Measurements from ENCODE around the gene NIN. TPM values are rescaled to one million over a fixed set of nuclear protein-coding genes. Genes with fewer than 3 reads are reported as not detected.

The NIN gene
- total RNA-seq, 5 donors from 2014 or later (not counting 1 experiment from before 2014, with no cell fraction given), result 92.8 to 141 (median 106) TPM

- Mint-ChIP-seq H3K4me3 (no peak overlapping the region), H3K27me3 (peaks cover 38 to 40% of the 10 kb centered on the region in 2 donors), H3K9me3 (no peaks in the 10 kb centered on the region), H3K4me1 (peaks cover 0 to 14% (median 5%) of the 10 kb centered on the region in 3 donors), H3K27ac (no peak overlapping the region), H3K36me3 (no peaks in the 10 kb centered on the region)
- H3K4me1 ChIP-seq (ENCODE audit: control insufficient read depth in 1 of 2, extremely low read depth in 1 of 2, insufficient read depth in 2 of 2, low read length in 2 of 2), result no peaks in the 10 kb centered on the region
- H3K36me3 ChIP-seq (ENCODE audit: control insufficient read depth in 2 of 2, extremely low read depth in 1 of 2, insufficient read depth in 1 of 2, low read length in 1 of 2), result no peaks in the 10 kb centered on the region
- CTCF ChIA-PET, result interaction anchor here in 1 of 2 donors (1.3 kb wide), 1 partner anchor 10 kb away, joined by 4 read pairs; no protein-coding TSS in a partner anchor
- ATAC-seq (replicated peaks in 1 of 4) (no peak), DNase-seq (no peak)
- no peaks in the 10 kb centered on the region for H3K9me3 ChIP-seq
- H3K27me3 ChIP-seq (replicated peaks in 1 of 2; ENCODE audit: control insufficient read depth in 2 of 2, extremely low read depth in 1 of 2, insufficient read depth in 2 of 2, low read length in 1 of 2), result peaks cover 4 to 9% of the 10 kb centered on the region in 2 experiments
- POLR2A ChIA-PET, result interaction anchor here in 1 of 2 donors (1.1 kb wide), 1 partner anchor 10 kb away, joined by 3 read pairs; no protein-coding TSS in a partner anchor
- H3K27ac ChIP-seq (ENCODE audit: low read length), result no peak overlapping the region
- WGBS (ENCODE audit: insufficient coverage), result 73% methylated on average over 7 of the region's 11 CpGs
- no peak overlapping the region for H3K4me3 ChIP-seq (ENCODE audit: control insufficient read depth in 1 of 2, extremely low read depth in 1 of 2, low read length in 1 of 2)
These were observed 34.6 kb upstream of the NIN start for GRCh38 chr14:50865391-50866076.

- ATAC-seq (replicated peaks in 1 of 4) (no peak), DNase-seq (no peak)
- Mint-ChIP-seq H3K4me3 (no peak overlapping the region), H3K27me3 (peaks cover 32 to 35% of the 10 kb centered on the region in 2 donors), H3K4me1 (peaks cover 5 to 16% (median 6%) of the 10 kb centered on the region in 3 donors), H3K36me3 (no peaks in the 10 kb centered on the region), H3K27ac (no peak overlapping the region), H3K9me3 (no peaks in the 10 kb centered on the region)
- POLR2A ChIA-PET, result interaction anchor here in 1 of 2 donors (1.1 kb wide), 1 partner anchor 9 kb away, joined by 3 read pairs; no protein-coding TSS in a partner anchor
- CTCF ChIA-PET, result interaction anchor here in 1 of 2 donors (1.3 kb wide), 1 partner anchor 11 kb away, joined by 4 read pairs; no protein-coding TSS in a partner anchor
- H3K4me3 ChIP-seq (ENCODE audit: control insufficient read depth in 1 of 2, extremely low read depth in 1 of 2, low read length in 1 of 2), result no peak overlapping the region
- no CpG with 5 or more reads among the region's 5 CpGs for WGBS (ENCODE audit: insufficient coverage)
- H3K27me3 ChIP-seq (replicated peaks in 1 of 2; ENCODE audit: control insufficient read depth in 2 of 2, extremely low read depth in 1 of 2, insufficient read depth in 2 of 2, low read length in 1 of 2), result peaks cover 1 to 4% of the 10 kb centered on the region in 2 experiments
- no peak overlapping the region for H3K27ac ChIP-seq (ENCODE audit: low read length)
- peaks cover 0 to 1% of the 10 kb centered on the region in 2 experiments for H3K4me1 ChIP-seq (ENCODE audit: control insufficient read depth in 1 of 2, extremely low read depth in 1 of 2, insufficient read depth in 2 of 2, low read length in 2 of 2)
- H3K36me3 ChIP-seq (ENCODE audit: control insufficient read depth in 2 of 2, extremely low read depth in 1 of 2, insufficient read depth in 1 of 2, low read length in 1 of 2), result no peaks in the 10 kb centered on the region
- H3K9me3 ChIP-seq, result no peaks in the 10 kb centered on the region
These were observed 34.0 kb upstream of the NIN start for GRCh38 chr14:50864946-50865345.

- H3K4me3 ChIP-seq (ENCODE audit: control insufficient read depth in 1 of 2, extremely low read depth in 1 of 2, low read length in 1 of 2), result no peak overlapping the region
- H3K9me3 ChIP-seq, result no peaks in the 10 kb centered on the region
- H3K36me3 ChIP-seq (ENCODE audit: control insufficient read depth in 2 of 2, extremely low read depth in 1 of 2, insufficient read depth in 1 of 2, low read length in 1 of 2), result no peaks in the 10 kb centered on the region
- ATAC-seq (replicated peaks in 1 of 4) (no peak), DNase-seq (no peak)
- ChIA-PET CTCF (interaction anchor here in 1 of 2 donors (0.6 kb wide), 1 partner anchor 46 kb away, joined by 5 read pairs; no protein-coding TSS in a partner anchor), POLR2A (no interaction called here)
- Mint-ChIP-seq H3K36me3 (no peaks in the 10 kb centered on the region), H3K27me3 (peaks cover 25 to 28% of the 10 kb centered on the region in 2 donors), H3K4me3 (no peak overlapping the region), H3K9me3 (no peaks in the 10 kb centered on the region), H3K27ac (no peak overlapping the region), H3K4me1 (peaks cover 7 to 20% (median 11%) of the 10 kb centered on the region in 3 donors)
- H3K4me1 ChIP-seq (ENCODE audit: control insufficient read depth in 1 of 2, extremely low read depth in 1 of 2, insufficient read depth in 2 of 2, low read length in 2 of 2), result peaks cover 2 to 6% of the 10 kb centered on the region in 2 experiments
- H3K27ac ChIP-seq (ENCODE audit: low read length), result no peak overlapping the region
- H3K27me3 ChIP-seq (replicated peaks in 1 of 2; ENCODE audit: control insufficient read depth in 2 of 2, extremely low read depth in 1 of 2, insufficient read depth in 2 of 2, low read length in 1 of 2), result peaks cover 0 to 4% of the 10 kb centered on the region in 2 experiments
These were observed 33.3 kb upstream of the NIN start for GRCh38 chr14:50864237-50864636.

- Histone ChIP-seq H3K27ac (ENCODE audit: low read length) (no peak overlapping the region), H3K27me3 (replicated peaks in 1 of 2; ENCODE audit: control insufficient read depth in 2 of 2, extremely low read depth in 1 of 2, insufficient read depth in 2 of 2, low read length in 1 of 2) (no peaks in the 10 kb centered on the region), H3K4me3 (ENCODE audit: control insufficient read depth in 1 of 2, extremely low read depth in 1 of 2, low read length in 1 of 2) (no peak overlapping the region), H3K9me3 (no peaks in the 10 kb centered on the region), H3K36me3 (ENCODE audit: control insufficient read depth in 2 of 2, extremely low read depth in 1 of 2, insufficient read depth in 1 of 2, low read length in 1 of 2) (no peaks in the 10 kb centered on the region), H3K4me1 (ENCODE audit: control insufficient read depth in 1 of 2, extremely low read depth in 1 of 2, insufficient read depth in 2 of 2, low read length in 2 of 2) (peaks cover 4 to 8% of the 10 kb centered on the region in 2 experiments)
- CTCF ChIA-PET, result interaction anchor here (1.0 to 4.3 kb wide), 9 partner anchors 13 to 88 kb away, joined by 3 to 132 read pairs (median 6); no protein-coding TSS in a partner anchor
- no peak overlapping the region for H3K27ac Mint-ChIP-seq
- H3K9me3 Mint-ChIP-seq, result no peaks in the 10 kb centered on the region
- POLR2A ChIA-PET, result interaction anchor here (0.5 to 0.6 kb wide), 3 partner anchors 62 to 189 kb away, joined by 3 to 7 read pairs (median 3); no protein-coding TSS in a partner anchor
- no peak overlapping the region for H3K4me3 Mint-ChIP-seq
- H3K4me1 Mint-ChIP-seq, result peaks cover 10 to 21% (median 15%) of the 10 kb centered on the region in 3 donors
- H3K36me3 Mint-ChIP-seq, result no peaks in the 10 kb centered on the region
- WGBS (ENCODE audit: insufficient coverage), result no CpG with 5 or more reads among the region's 4 CpGs
- H3K27me3 Mint-ChIP-seq, result peaks cover 11 to 12% of the 10 kb centered on the region in 2 donors
- DNase-seq (no peak), ATAC-seq (replicated peaks in 1 of 4) (no peak)
These were observed 31.1 kb upstream of the NIN start for GRCh38 chr14:50862036-50862570.

- peak; percentile 72 to 93 (median 87) for DNase-seq
- H3K27ac ChIP-seq (ENCODE audit: low read length), result no peak overlapping the region
- peak; percentile 68 to 80 (median 78) for ATAC-seq (replicated peaks in 1 of 4)
- H3K27me3 Mint-ChIP-seq, result peaks cover 0 to 3% of the 10 kb centered on the region in 2 donors
- H3K9me3 ChIP-seq, result no peaks in the 10 kb centered on the region
- POLR2A ChIA-PET, result interaction anchor here (0.5 to 1.5 kb wide), 23 partner anchors 10 to 538 kb away, joined by 3 to 9 read pairs (median 4); partner anchors contain the start of genes ABHD12B (in 1 of the 2), NIN (in 1 of the 2) and SAV1 (in 1 of the 2)
- CTCF ChIA-PET, result interaction anchor here (0.5 to 4.3 kb wide), 98 partner anchors 8 to 1400 kb away, joined by 3 to 132 read pairs (median 5); partner anchors contain the start of gene NIN (in 1 of the 2)
- no peaks in the 10 kb centered on the region for H3K9me3 Mint-ChIP-seq
- peak overlapping the region; percentile 87 to 93 (median 93) for H3K4me3 Mint-ChIP-seq
- H3K27me3 ChIP-seq (replicated peaks in 1 of 2; ENCODE audit: control insufficient read depth in 2 of 2, extremely low read depth in 1 of 2, insufficient read depth in 2 of 2, low read length in 1 of 2), result no peaks in the 10 kb centered on the region
- WGBS (ENCODE audit: insufficient coverage), result no CpG with 5 or more reads among the region's 6 CpGs
- H3K4me1 Mint-ChIP-seq, result peaks cover 8 to 16% (median 15%) of the 10 kb centered on the region in 3 donors
- H3K36me3 Mint-ChIP-seq, result no peaks in the 10 kb centered on the region
- H3K27ac Mint-ChIP-seq, result peak overlapping the region; percentile 84 to 91
- peak overlapping the region; percentile 55 to 70 for H3K4me3 ChIP-seq (ENCODE audit: control insufficient read depth in 1 of 2, extremely low read depth in 1 of 2, low read length in 1 of 2)
- no peaks in the 10 kb centered on the region for H3K36me3 ChIP-seq (ENCODE audit: control insufficient read depth in 2 of 2, extremely low read depth in 1 of 2, insufficient read depth in 1 of 2, low read length in 1 of 2)
- H3K4me1 ChIP-seq (ENCODE audit: control insufficient read depth in 1 of 2, extremely low read depth in 1 of 2, insufficient read depth in 2 of 2, low read length in 2 of 2), result peaks cover 4 to 8% of the 10 kb centered on the region in 2 experiments
These were observed 29.6 kb upstream of the NIN start for GRCh38 chr14:50860478-50861086.

GRCh38 chr14:50859296-50859624 is 28.3 kb upstream of the NIN start:
- H3K4me1 ChIP-seq (ENCODE audit: control insufficient read depth in 1 of 2, extremely low read depth in 1 of 2, insufficient read depth in 2 of 2, low read length in 2 of 2), result peaks cover 4 to 8% of the 10 kb centered on the region in 2 experiments
- ChIA-PET CTCF (interaction anchor here (0.5 to 4.3 kb wide), 25 partner anchors 8 to 999 kb away, joined by 3 to 132 read pairs (median 6); partner anchors contain the start of gene TRIM9 (in 1 of the 2)), POLR2A (interaction anchor here (0.6 to 1.4 kb wide), 4 partner anchors 30 to 82 kb away, joined by 3 to 6 read pairs (median 4); no protein-coding TSS in a partner anchor)
- H3K36me3 ChIP-seq (ENCODE audit: control insufficient read depth in 2 of 2, extremely low read depth in 1 of 2, insufficient read depth in 1 of 2, low read length in 1 of 2), result no peaks in the 10 kb centered on the region
- Mint-ChIP-seq H3K36me3 (no peaks in the 10 kb centered on the region), H3K4me1 (peaks cover 5 to 15% (median 13%) of the 10 kb centered on the region in 3 donors), H3K27ac (peak overlapping the region; percentile 66 to 75), H3K4me3 (peak overlapping the region; percentile 87 to 93 (median 93)), H3K27me3 (no peaks in the 10 kb centered on the region), H3K9me3 (no peaks in the 10 kb centered on the region)
- H3K4me3 ChIP-seq (ENCODE audit: control insufficient read depth in 1 of 2, extremely low read depth in 1 of 2, low read length in 1 of 2), result peak overlapping the region in 1 of 2 donors; percentile 55
- H3K9me3 ChIP-seq, result no peaks in the 10 kb centered on the region
- no peaks in the 10 kb centered on the region for H3K27me3 ChIP-seq (replicated peaks in 1 of 2; ENCODE audit: control insufficient read depth in 2 of 2, extremely low read depth in 1 of 2, insufficient read depth in 2 of 2, low read length in 1 of 2)
- no peak for ATAC-seq (replicated peaks in 1 of 4)
- no peak overlapping the region for H3K27ac ChIP-seq (ENCODE audit: low read length)
- no CpG with 5 or more reads among the region's 1 CpG for WGBS (ENCODE audit: insufficient coverage)
- DNase-seq, result no peak
